Hematopoietic multipotent progenitor cell treated with erythropoietin and hydrocortisone succinate and interleukin-3 and kit ligand, for 15 days (in vitro differentiated cells): ENCODE data around the gene SYT17.

Experiments
- DNase-seq: peaks from one replicate; pipeline ENCODE4 v3.0.0-alpha.2; 2015; ENCODE audit warnings: low spot score

SYT17 gene, protein sequence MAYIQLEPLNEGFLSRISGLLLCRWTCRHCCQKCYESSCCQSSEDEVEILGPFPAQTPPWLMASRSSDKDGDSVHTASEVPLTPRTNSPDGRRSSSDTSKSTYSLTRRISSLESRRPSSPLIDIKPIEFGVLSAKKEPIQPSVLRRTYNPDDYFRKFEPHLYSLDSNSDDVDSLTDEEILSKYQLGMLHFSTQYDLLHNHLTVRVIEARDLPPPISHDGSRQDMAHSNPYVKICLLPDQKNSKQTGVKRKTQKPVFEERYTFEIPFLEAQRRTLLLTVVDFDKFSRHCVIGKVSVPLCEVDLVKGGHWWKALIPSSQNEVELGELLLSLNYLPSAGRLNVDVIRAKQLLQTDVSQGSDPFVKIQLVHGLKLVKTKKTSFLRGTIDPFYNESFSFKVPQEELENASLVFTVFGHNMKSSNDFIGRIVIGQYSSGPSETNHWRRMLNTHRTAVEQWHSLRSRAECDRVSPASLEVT

GRCh38 chr16:19167710-19168370, at the start of gene SYT17:
Gene SYT17, plus strand, starts transcription at chr16:19168240. Its CDS starts 407 bp downstream, at chr16:19168647.
- DNase-seq: no peak

DNA sequence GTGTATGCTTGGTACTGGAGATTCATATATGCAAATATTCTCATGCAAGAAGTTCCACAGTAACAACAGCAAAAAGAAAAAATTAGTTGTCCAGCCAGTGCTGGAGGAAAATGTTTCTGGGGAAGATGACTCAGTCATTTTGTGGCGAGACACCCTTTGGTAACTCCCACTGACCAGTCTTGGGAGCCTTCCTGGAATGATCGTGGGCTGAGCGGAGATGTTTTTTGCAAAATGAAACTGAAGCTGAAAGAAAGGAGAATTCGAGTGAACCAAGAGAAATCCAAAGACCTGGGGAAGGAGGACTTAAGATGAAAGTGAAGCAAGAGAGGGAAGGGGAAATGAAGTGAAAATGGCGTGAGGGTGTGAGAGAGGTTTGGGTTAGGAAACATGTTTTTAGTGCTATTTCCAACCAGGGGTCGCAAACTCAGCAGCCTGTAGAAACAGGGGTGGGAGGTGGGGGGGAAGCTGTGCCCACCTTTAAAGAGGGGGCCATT, 49.1 kb upstream of the SYT17 start:
- DNase-seq: no peak

- no peak for DNase-seq
Measured at GRCh38 chr16:19119564-19119963, 48.5 kb upstream of the SYT17 start.

DNA sequence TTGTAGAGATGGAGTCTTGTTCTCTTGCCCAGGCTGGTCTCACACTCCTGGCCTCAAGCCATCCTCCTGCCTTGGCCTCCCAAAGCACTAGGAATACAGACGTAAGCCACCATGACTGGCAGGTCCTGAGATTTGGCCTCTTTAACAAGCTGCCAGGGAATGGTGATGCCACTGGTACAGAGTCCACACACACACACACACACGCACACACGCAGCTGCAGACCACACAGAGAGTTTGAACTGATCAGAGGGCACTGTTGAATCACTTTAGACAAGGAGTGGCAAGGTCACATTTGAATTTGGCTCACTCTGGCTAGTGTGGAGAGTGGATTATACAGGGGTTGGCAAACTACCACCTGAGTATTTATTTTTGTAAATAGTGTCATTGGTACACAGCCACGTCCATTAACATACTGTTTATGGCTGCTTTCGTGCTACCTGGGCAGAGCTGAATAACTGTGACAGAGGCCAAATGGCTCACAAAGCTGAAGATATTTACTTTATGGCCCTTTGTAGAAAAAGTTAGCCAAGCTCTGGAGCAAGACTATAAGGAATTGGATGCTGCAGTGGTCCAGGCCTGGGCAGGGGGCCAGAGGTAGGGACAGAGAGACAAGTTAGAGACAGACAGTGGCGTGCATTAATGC, 44.4 kb upstream of the SYT17 start:
- DNase-seq: no peak

DNA sequence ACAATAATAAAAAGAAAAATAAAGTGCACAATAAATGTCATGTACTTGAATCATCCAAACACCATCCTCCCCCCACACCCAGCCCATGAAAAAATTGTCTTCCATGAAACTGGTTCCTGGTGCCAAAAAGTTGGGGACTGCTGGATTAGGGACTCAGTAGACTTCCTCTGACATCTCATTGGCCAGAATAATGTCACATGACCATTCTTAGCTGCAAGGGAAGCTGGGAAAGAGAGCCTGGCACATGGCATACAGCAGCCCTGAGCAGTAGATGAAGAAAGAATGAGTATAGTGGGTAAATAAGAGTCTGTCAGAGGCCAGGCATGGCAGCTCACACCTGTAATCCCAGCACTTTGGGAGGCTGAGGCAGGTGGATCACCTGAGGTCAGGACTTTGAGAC, 41.7 kb upstream of the SYT17 start:
- DNase-seq: no peak

- DNase-seq: no peak
Measured at GRCh38 chr16:19127205-19127604, 40.8 kb upstream of the SYT17 start.

DNA sequence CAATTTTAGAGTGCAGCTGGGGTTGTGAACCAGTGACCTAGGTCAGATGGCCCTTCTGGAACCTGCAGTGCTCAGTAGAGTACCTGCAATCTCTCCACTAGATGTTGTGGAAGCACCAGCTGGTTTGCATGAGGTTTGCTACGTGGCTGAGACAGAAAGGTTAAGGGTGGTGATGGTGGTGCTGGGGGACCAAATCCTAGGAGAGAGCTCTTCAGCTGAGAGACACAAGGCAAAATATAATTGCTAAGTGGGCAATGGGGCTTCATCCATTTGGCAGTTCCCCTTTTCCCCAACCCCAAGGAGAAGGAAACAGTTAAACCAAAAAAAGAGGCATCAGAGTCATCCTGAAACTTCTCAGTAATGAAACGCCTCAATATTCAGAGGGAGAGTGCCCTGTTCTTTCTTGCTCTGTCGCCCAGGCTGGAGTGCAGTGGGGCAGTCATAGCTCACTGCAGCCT, 40.3 kb upstream of the SYT17 start:
- no peak for DNase-seq

DNA sequence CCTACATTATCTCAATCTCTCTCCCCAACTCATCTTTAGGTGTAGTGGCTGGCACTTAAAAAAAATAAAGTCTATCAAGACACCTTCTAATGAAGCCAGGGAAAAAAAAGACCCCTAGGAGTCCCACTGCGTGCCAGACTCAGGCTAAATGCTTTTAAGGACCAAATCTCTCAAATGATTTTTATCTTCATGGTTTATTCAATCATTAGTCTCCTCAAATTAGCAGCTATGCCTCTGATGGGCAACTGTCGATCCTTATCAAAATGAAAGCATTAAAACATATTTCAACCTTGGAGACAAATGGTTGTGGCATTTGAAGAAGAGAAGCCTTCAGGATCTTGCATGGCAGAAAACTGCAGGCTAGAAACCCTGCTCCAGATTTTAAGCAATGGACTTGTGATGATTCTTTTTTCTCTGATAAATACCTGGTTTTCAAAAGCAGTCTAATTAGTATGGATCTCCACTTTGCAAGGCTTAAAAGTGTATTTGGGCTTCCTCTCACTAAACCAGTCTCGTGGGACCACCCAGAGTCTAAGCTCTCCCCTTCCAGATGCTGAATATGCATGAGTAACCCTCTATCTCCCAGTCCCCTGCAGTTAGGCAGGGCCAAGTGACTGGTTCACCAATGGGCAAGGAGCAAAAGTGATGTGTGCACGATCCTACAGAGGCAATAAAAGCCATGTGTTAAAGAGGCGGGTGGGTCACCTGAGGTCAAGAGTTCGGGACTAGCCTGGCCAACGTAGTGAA, 39.4 kb upstream of the SYT17 start:
- no peak for DNase-seq

- DNase-seq: no peak
Measured at GRCh38 chr16:19130385-19130784, 37.7 kb upstream of the SYT17 start.

GRCh38 chr16:19130852-19131824, 36.9 kb upstream of the SYT17 start:
- DNase-seq: no peak

DNA sequence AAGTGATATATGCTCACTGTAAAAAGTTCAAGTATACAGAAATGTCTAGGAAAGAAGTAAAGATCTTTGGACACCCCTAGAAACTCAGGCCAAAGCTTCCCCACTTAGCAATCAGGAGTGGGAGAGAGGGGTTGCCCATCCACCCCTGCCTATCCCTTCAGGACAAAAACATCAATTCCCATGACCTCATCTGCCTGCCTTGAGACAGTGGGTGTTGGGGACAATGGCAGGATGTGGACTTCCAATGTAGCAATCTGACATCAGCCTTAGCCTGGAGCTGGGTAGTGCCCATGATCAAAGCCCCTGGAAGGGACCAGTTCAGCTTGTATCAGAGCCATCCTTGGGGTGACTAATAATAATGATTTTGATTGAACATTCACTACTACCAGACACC, 36.2 kb upstream of the SYT17 start:
- DNase-seq: no peak

GRCh38 chr16:19132255-19132654, 35.8 kb upstream of the SYT17 start:
- DNase-seq: no peak

GRCh38 chr16:19132898-19133297, 35.1 kb upstream of the SYT17 start:
- no peak for DNase-seq

GRCh38 chr16:19133600-19133999, 34.4 kb upstream of the SYT17 start:
- DNase-seq: no peak

- no peak for DNase-seq
Measured at GRCh38 chr16:19135201-19135842, 32.7 kb upstream of the SYT17 start.

GRCh38 chr16:19135896-19136438, 32.1 kb upstream of the SYT17 start:
- DNase-seq: no peak

DNA sequence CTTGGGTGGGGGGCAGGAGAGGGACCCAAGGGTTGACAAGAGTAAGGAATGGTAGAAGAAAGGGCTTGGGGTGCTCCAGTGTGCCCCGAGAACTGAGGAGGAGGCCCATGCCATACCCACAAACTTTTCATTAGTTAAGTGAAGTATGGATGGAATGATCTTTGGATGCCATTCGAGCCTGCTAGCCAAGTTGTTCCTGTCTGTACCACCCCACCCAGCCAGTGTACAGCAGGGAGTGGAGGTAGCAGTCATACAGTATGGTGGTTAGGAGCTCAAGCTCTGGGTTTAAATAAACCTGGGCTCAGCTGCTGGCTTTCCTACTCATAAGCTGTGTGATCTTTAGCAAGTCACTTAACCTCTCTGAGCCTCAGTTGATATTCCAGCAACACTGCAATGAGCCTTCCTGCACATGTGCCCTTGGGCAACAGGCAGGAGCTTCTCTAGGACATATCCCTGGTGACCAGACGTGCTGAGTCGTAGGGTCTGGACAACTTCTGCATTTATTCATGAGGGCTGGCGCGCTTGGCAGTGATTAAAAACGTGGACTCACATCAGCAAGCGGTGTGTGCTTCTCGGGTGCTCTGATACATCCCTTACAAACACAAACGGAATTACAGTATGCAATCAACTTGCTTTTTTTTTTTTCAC, 31.4 kb upstream of the SYT17 start:
- DNase-seq: no peak

GRCh38 chr16:19137201-19138128, 30.6 kb upstream of the SYT17 start:
- DNase-seq: no peak
